Measurements from ENCODE around the gene ITGA5. TPM values are rescaled to one million over a fixed set of nuclear protein-coding genes. Genes with fewer than 3 reads are reported as not detected.

The ITGA5 gene
- total RNA-seq, 1 experiment from 2014 or later: 12.2 TPM

DNA sequence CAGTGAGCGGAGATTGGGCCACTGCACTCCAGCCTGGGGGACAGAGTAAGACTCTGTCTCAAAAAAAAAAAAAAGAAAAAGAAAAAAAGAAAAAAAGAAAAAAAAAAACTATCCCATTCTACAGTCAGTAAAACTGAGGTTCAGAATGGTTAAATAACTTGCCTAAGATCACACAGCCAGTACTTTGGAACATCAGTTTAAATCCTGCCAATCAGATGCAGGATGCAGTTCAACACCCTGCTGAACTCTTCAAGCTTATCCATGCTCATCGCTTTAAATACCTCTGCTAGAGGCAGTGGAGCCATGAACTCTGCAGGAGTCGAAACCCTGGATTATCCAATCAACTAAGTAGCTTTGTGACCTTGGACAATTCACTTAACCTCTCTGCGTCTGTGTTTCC is 37.9 kb downstream of the ITGA5 start:
- DNase-seq: no peak
- H4K5ac ChIP-seq (ENCODE audit: insufficient read length, low read depth, low read length): no peak overlapping the region
- H3K18ac ChIP-seq (ENCODE audit: insufficient read length, low read depth, low read length): no peak overlapping the region
- Mint-ChIP-seq H3K4me1 (peaks cover 37 to 44% of the 10 kb centered on the region in 2 experiments), H3K27ac (no peak overlapping the region), H3K27me3 (ENCODE audit: low read depth) (peaks cover 25% of the 10 kb centered on the region), H3K4me3 (no peak overlapping the region), H3K9me3 (no peaks in the 10 kb centered on the region), H3K36me3 (ENCODE audit: insufficient read depth in 1 of 3, low read depth in 3 of 3) (peaks cover 6 to 33% (median 11%) of the 10 kb centered on the region in 3 experiments; a peak in 6 of 7 replicates)
- H3K27me3 ChIP-seq (ENCODE audit: insufficient read depth, low read length): no peaks in the 10 kb centered on the region
- H4K91ac ChIP-seq (ENCODE audit: insufficient read length, low read depth, low read length): no peak overlapping the region
- no peak overlapping the region for H3K14ac ChIP-seq (ENCODE audit: insufficient read depth, low read length)
- H2BK20ac ChIP-seq (ENCODE audit: low read depth, low read length, poor library complexity, severe bottlenecking): no peak overlapping the region
- no peak overlapping the region for H2AFZ ChIP-seq (ENCODE audit: low read length)
- no peak overlapping the region for H4K8ac ChIP-seq (replicated peaks; ENCODE audit: insufficient read length, low read depth, low read length)
- no peak overlapping the region for H2BK120ac ChIP-seq (ENCODE audit: low read depth, low read length, poor library complexity, severe bottlenecking)
- H2BK5ac ChIP-seq (ENCODE audit: insufficient read length, low read length): no peak overlapping the region
- no peak overlapping the region for H3T11ph ChIP-seq (ENCODE audit: low read length)
- H3K79me2 ChIP-seq (ENCODE audit: insufficient read depth, low read length): no peaks in the 10 kb centered on the region
- no peaks in the 10 kb centered on the region for H4K20me1 ChIP-seq (ENCODE audit: control insufficient read depth, insufficient read depth, insufficient read length)
- H3K9ac ChIP-seq (ENCODE audit: extremely low read depth, insufficient read length, low read length): no peak overlapping the region
- H3K4me2 ChIP-seq (ENCODE audit: insufficient read depth, insufficient read length, low read length): no peak overlapping the region
- no peak overlapping the region for H3K27ac ChIP-seq (ENCODE audit: insufficient read length, low read depth, low read length)
- H2BK15ac ChIP-seq (ENCODE audit: low read depth, low read length): no peak overlapping the region
- no peaks in the 10 kb centered on the region for H3K79me1 ChIP-seq (ENCODE audit: insufficient read depth, low read depth, low read length, poor library complexity, severe bottlenecking)
- H3K56ac ChIP-seq (ENCODE audit: insufficient read length, low read depth, low read length): no peak overlapping the region
- no peak overlapping the region for H2AK5ac ChIP-seq (ENCODE audit: insufficient read length, low read length)
- H2BK12ac ChIP-seq (ENCODE audit: insufficient read length, low read depth, low read length): no peak overlapping the region
- no peak overlapping the region for H3K4ac ChIP-seq (ENCODE audit: low read depth, low read length)
- H3K23ac ChIP-seq (ENCODE audit: insufficient read length, low read depth, low read length): no peak overlapping the region
- no peaks in the 10 kb centered on the region for H3K9me3 ChIP-seq (ENCODE audit: control insufficient read depth, low read depth, low read length)
- H3K23me2 ChIP-seq (ENCODE audit: insufficient read length, low read depth, low read length, poor library complexity, severe bottlenecking): peaks cover 8% of the 10 kb centered on the region
- TF ChIP-seq, protein P1, sequence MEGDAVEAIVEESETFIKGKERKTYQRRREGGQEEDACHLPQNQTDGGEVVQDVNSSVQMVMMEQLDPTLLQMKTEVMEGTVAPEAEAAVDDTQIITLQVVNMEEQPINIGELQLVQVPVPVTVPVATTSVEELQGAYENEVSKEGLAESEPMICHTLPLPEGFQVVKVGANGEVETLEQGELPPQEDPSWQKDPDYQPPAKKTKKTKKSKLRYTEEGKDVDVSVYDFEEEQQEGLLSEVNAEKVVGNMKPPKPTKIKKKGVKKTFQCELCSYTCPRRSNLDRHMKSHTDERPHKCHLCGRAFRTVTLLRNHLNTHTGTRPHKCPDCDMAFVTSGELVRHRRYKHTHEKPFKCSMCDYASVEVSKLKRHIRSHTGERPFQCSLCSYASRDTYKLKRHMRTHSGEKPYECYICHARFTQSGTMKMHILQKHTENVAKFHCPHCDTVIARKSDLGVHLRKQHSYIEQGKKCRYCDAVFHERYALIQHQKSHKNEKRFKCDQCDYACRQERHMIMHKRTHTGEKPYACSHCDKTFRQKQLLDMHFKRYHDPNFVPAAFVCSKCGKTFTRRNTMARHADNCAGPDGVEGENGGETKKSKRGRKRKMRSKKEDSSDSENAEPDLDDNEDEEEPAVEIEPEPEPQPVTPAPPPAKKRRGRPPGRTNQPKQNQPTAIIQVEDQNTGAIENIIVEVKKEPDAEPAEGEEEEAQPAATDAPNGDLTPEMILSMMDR (conservative IDR thresholded peaks at IDR 0.05): no peak
- no CpG with 5 or more reads among the region's 4 CpGs for WGBS (ENCODE audit: extremely low coverage, insufficient read length, low lambda C conversion rate)
- H3K4me1 ChIP-seq (ENCODE audit: insufficient read depth, low read length): peaks cover 7% of the 10 kb centered on the region; the same call in 1 of the 2 replicates
